CD4-positive, alpha-beta T cell treated with Interferon alpha-2 for 1 hour (primary cell): ENCODE data around the gene PAM.
"Not testable (repeated sequence)": the region's sequence is repeated elsewhere in the genome, so short reads cannot be mapped to it uniquely, and the experiment has no call there.

Experiments used
- DNase-seq, 2 donors: peaks; one replicate each; pipeline ENCODE4 v3.0.0-alpha.2; 2020 to 2022

Gene PAM

GRCh38 chr5:102753889-102754766 lies 977 bp upstream of the PAM start:
- DNase-seq: no peak

GRCh38 chr5:102755686-102756371 lies 724 bp downstream of the PAM start:
- DNase-seq: peak; percentile 70 to 78

GRCh38 chr5:102758576-102758975 lies 3.5 kb downstream of the PAM start:
- DNase-seq: no peak

- no peak for DNase-seq
Observed at GRCh38 chr5:102759289-102759688, 4.2 kb downstream of the PAM start.

- DNase-seq: no peak
Observed at GRCh38 chr5:102759700-102760099, 4.6 kb downstream of the PAM start.

GRCh38 chr5:102760815-102761214 lies 5.7 kb downstream of the PAM start:
- DNase-seq: no peak

- DNase-seq: peak in 1 of 2 donors; percentile 40
Observed at GRCh38 chr5:102762095-102762534, 7.0 kb downstream of the PAM start.

GRCh38 chr5:102762562-102763227 lies 7.6 kb downstream of the PAM start:
- no peak for DNase-seq

- no peak for DNase-seq
Observed at GRCh38 chr5:102763734-102764133, 8.6 kb downstream of the PAM start.

GRCh38 chr5:102764381-102765004 lies 9.4 kb downstream of the PAM start:
- DNase-seq: peak in 1 of 2 donors; percentile 51

- no peak for DNase-seq
Observed at GRCh38 chr5:102765350-102765749, 10.2 kb downstream of the PAM start.

GRCh38 chr5:102766295-102767090 lies 11.4 kb downstream of the PAM start:
- DNase-seq: no peak

GRCh38 chr5:102767862-102768261 lies 12.8 kb downstream of the PAM start:
- DNase-seq: no peak

- no peak for DNase-seq
Observed at GRCh38 chr5:102770803-102771202, 15.7 kb downstream of the PAM start.

- DNase-seq: no peak
Observed at GRCh38 chr5:102771435-102771834, 16.3 kb downstream of the PAM start.

GRCh38 chr5:102772273-102772672 lies 17.2 kb downstream of the PAM start:
- no peak for DNase-seq

GRCh38 chr5:102773133-102773532 lies 18.0 kb downstream of the PAM start:
- DNase-seq: no peak

- DNase-seq: not testable (repeated sequence)
Observed at GRCh38 chr5:102775756-102776155, 20.7 kb downstream of the PAM start.

- no peak for DNase-seq
Observed at GRCh38 chr5:102777099-102777498, 22.0 kb downstream of the PAM start.

- no peak for DNase-seq
Observed at GRCh38 chr5:102778478-102778877, 23.4 kb downstream of the PAM start.

GRCh38 chr5:102781359-102781758 lies 26.3 kb downstream of the PAM start:
- DNase-seq: no peak

GRCh38 chr5:102781786-102782185 lies 26.7 kb downstream of the PAM start:
- no peak for DNase-seq
